Measurements from ENCODE around the gene OR4X2. TPM values are rescaled to one million over a fixed set of nuclear protein-coding genes. Genes with fewer than 3 reads are reported as not detected.
"Not testable (repeated sequence)": the region's sequence is repeated elsewhere in the genome, so short reads cannot be mapped to it uniquely, and the experiment has no call there.

OR4X2 gene
- total RNA-seq (not detected), polyA plus RNA-seq (not detected), total RNA-seq (0 reads per million in 6 experiments)

DNA sequence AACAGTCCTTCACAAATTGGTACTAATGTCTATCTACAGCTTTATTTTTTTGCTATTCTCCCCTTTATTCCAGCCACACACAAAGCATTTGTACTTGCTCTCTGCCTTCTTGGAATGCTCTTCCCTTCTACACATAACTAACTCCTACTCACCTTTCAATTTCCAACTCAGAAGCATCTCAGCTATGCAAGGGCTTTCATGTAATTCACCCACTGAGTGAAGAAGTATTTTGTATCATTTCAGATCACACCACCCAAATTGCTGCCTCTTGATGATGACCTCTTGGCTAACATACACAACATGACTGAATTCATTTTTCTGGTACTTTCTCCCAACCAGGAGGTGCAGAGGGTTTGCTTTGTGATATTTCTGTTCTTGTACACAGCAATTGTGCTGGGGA lies at the start of gene OR4X2:
Gene OR4X2, plus strand, starts transcription at position 301 of the 400 bp plus-strand sequence. Its CDS starts 0 bp downstream, at position 301.
- DNase-seq = no peak
- H3K4me1 Mint-ChIP-seq = no peaks in the 10 kb centered on the region
- no peak within 1 kb of the TSS for H3K27ac Mint-ChIP-seq
- H3K9me3 Mint-ChIP-seq = peaks cover 0 to 14% (median 7%) of the 10 kb centered on the region in 9 donors
- ATAC-seq = no peak
- peaks cover 0 to 4% (median 0%) of the 10 kb centered on the region in 3 donors for H3K36me3 Mint-ChIP-seq
- POLR2A ChIA-PET = no interaction called here
- no peak within 1 kb of the TSS for H3K4me3 Mint-ChIP-seq
- peaks cover 18 to 45% (median 27%) of the 10 kb centered on the region in 5 donors for H3K27me3 Mint-ChIP-seq

GRCh38 chr11:48207881-48208280 lies 37.0 kb upstream of the OR4X2 start:
- H3K36me3 Mint-ChIP-seq = no peaks in the 10 kb centered on the region
- H3K4me1 Mint-ChIP-seq = no peaks in the 10 kb centered on the region
- H3K27ac Mint-ChIP-seq = no peak overlapping the region
- peaks cover 3 to 16% (median 11%) of the 10 kb centered on the region in 5 donors for H3K27me3 Mint-ChIP-seq
- ATAC-seq = no peak
- no peak overlapping the region for H3K4me3 Mint-ChIP-seq
- POLR2A ChIA-PET = interaction anchor here (0.6 kb wide), 1 partner anchor 321 kb away, joined by 3 read pairs; no protein-coding TSS in a partner anchor
- DNase-seq = no peak
- peaks cover 0 to 2% (median 0%) of the 10 kb centered on the region in 9 donors for H3K9me3 Mint-ChIP-seq

DNA sequence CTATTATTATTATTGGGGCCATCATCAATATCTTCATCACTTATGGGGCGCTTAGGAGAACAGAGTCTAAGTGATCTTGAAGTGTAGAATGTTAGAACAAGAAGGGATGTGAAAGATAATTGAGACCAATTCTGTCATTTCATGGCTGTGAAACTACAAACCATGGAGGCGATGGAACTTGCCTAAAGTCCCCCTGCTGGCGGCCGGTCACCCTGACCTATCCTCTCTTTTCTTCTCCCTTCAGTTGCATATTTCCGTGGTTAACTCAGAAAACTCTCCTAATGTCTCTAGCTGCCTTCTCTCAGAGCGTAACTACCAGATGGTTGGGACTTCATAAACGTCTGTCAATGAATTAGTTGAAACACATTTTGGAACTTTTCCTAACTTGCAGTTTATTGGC lies 34.9 kb upstream of the OR4X2 start:
- H3K27ac Mint-ChIP-seq = no peak overlapping the region
- DNase-seq (no peak), ATAC-seq (no peak)
- no peak overlapping the region for H3K4me3 Mint-ChIP-seq
- POLR2A ChIA-PET = no interaction called here
- H3K9me3 Mint-ChIP-seq = peaks cover 0 to 2% (median 0%) of the 10 kb centered on the region in 9 donors
- H3K36me3 Mint-ChIP-seq = no peaks in the 10 kb centered on the region
- no peaks in the 10 kb centered on the region for H3K4me1 Mint-ChIP-seq
- H3K27me3 Mint-ChIP-seq = peaks cover 5 to 22% (median 16%) of the 10 kb centered on the region in 5 donors

- no peak for ATAC-seq
Observed at GRCh38 chr11:48216510-48216909, 28.4 kb upstream of the OR4X2 start, which contains the start of gene OR4B1. TSS of gene OR4B1 (plus strand) at chr11:48216810. CDS start at chr11:48216810, 0 bp downstream.

GRCh38 chr11:48228761-48229160 lies 16.1 kb upstream of the OR4X2 start:
- no peak overlapping the region for H3K4me3 Mint-ChIP-seq
- no peak for DNase-seq
- ATAC-seq = no peak
- POLR2A ChIA-PET = no interaction called here
- H3K4me1 Mint-ChIP-seq = no peaks in the 10 kb centered on the region
- no peaks in the 10 kb centered on the region for H3K36me3 Mint-ChIP-seq
- H3K27ac Mint-ChIP-seq = no peak overlapping the region
- peaks cover 1 to 19% (median 6%) of the 10 kb centered on the region in 5 donors for H3K27me3 Mint-ChIP-seq
- peaks cover 0 to 11% (median 3%) of the 10 kb centered on the region in 9 donors for H3K9me3 Mint-ChIP-seq

More at GRCh38 chr11:48216510-48216909, 28.4 kb upstream of the OR4X2 start, which contains the start of gene OR4B1:
- no peak for DNase-seq
- POLR2A ChIA-PET = no interaction called here
- Mint-ChIP-seq H3K9me3 (no peaks in the 10 kb centered on the region), H3K4me1 (no peaks in the 10 kb centered on the region), H3K27ac (no peak within 1 kb of the TSS), H3K4me3 (no peak within 1 kb of the TSS), H3K36me3 (no peaks in the 10 kb centered on the region), H3K27me3 (peaks cover 0 to 17% (median 4%) of the 10 kb centered on the region in 5 donors)

DNA sequence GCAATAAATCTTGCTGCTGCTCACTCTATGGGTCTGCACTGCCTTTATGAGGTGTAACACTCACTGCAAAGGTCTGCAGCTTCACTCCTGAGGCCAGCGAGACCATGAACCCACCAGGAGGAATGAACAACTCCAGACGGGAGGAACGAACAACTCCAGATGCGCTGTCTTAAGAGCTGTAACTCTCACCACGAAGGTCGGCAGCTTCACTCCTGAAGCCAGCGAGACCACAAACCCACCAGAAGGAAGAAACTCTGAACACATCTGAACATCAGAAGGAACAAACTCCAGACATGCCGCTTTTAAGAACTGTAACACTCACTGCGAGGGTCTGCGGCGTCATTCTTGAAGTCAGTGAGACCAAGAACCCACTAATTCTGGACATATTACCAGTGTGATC lies 14.8 kb upstream of the OR4X2 start:
- H3K4me3 Mint-ChIP-seq, POLR2A ChIA-PET: not testable (repeated sequence)

DNA sequence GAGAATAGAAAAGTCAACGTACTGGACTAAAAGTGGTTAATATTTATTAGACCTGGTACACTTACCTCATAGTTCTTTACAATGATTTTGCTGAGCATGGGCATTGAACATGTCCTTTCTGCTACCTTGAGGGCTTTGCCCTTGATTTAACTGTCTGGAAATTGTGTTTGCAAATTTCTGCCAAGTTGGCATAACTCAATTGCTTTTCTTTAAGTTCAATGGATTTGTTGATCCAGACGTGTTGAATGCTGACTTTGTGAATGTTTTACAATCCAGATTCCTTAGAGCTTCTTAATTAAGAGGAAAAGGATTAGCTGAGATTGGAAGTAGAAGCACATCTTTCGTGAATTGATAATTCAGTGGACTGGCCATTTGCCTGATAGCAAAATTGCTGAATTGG lies 7.2 kb upstream of the OR4X2 start:
- DNase-seq (no peak), ATAC-seq (no peak)
- peaks cover 0 to 19% (median 4%) of the 10 kb centered on the region in 9 donors for H3K9me3 Mint-ChIP-seq
- no peak overlapping the region for H3K4me3 Mint-ChIP-seq
- peaks cover 12 to 51% (median 24%) of the 10 kb centered on the region in 5 donors for H3K27me3 Mint-ChIP-seq
- H3K36me3 Mint-ChIP-seq = peaks cover 0 to 11% (median 4%) of the 10 kb centered on the region in 3 donors
- POLR2A ChIA-PET = no interaction called here
- no peaks in the 10 kb centered on the region for H3K4me1 Mint-ChIP-seq
- H3K27ac Mint-ChIP-seq = no peak overlapping the region

More for the DNA sequence above, 14.8 kb upstream of the OR4X2 start:
- not testable (repeated sequence) for H3K36me3 Mint-ChIP-seq, ATAC-seq, H3K4me1 Mint-ChIP-seq, DNase-seq, H3K27ac Mint-ChIP-seq
- H3K27me3 Mint-ChIP-seq = peaks cover 3 to 21% (median 7%) of the 10 kb centered on the region in 5 donors
- H3K9me3 Mint-ChIP-seq = peaks cover 0 to 20% (median 3%) of the 10 kb centered on the region in 9 donors

DNA sequence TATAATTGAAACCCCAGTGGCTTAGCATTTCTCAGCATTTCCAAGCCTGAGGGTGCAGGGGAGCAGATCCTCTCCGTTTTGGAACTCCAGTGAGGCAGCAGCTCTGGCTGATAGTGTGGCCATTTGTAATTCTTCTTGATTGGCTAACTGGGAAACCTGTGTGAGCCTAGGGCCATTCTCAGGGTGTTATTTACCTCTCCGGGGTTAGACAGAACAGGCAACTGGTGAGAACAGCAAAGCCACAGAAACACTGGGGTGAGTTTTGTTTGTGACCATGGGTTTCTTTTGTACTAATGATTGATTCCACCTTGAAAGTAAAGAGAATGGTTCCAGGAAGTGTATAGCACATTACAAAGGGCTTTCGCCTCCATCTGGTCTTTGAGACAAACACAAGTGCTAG lies 2.4 kb upstream of the OR4X2 start:
- Mint-ChIP-seq H3K4me3 (no peak overlapping the region), H3K9me3 (peaks cover 0 to 5% (median 0%) of the 10 kb centered on the region in 9 donors), H3K27me3 (peaks cover 17 to 54% (median 29%) of the 10 kb centered on the region in 5 donors), H3K27ac (no peak overlapping the region), H3K36me3 (peaks cover 0 to 4% (median under 1%) of the 10 kb centered on the region in 3 donors), H3K4me1 (no peaks in the 10 kb centered on the region)
- DNase-seq = no peak
- POLR2A ChIA-PET = no interaction called here
- no peak for ATAC-seq

- H3K27ac Mint-ChIP-seq = no peak overlapping the region
Observed at GRCh38 chr11:48248902-48249301, 4.0 kb downstream of the OR4X2 start.

GRCh38 chr11:48261600-48261999 lies 16.7 kb downstream of the OR4X2 start:
- Mint-ChIP-seq H3K4me3 (no peak overlapping the region), H3K36me3 (no peaks in the 10 kb centered on the region), H3K27me3 (peaks cover 3 to 17% (median 8%) of the 10 kb centered on the region in 5 donors), H3K27ac (no peak overlapping the region), H3K9me3 (peaks cover 0 to 18% (median 0%) of the 10 kb centered on the region in 9 donors), H3K4me1 (peaks cover 0 to 2% (median 0%) of the 10 kb centered on the region in 4 donors)
- POLR2A ChIA-PET = no interaction called here
- ATAC-seq (no peak), DNase-seq (no peak)

More at GRCh38 chr11:48248902-48249301, 4.0 kb downstream of the OR4X2 start:
- peaks cover 4 to 20% (median 17%) of the 10 kb centered on the region in 5 donors for H3K27me3 Mint-ChIP-seq
- H3K4me3 Mint-ChIP-seq = no peak overlapping the region
- no peaks in the 10 kb centered on the region for H3K4me1 Mint-ChIP-seq
- H3K9me3 Mint-ChIP-seq = peaks cover 0 to 19% (median 8%) of the 10 kb centered on the region in 9 donors
- no peaks in the 10 kb centered on the region for H3K36me3 Mint-ChIP-seq
- ATAC-seq (no peak), DNase-seq (no peak)
- POLR2A ChIA-PET = no interaction called here

- POLR2A ChIA-PET = no interaction called here
- Mint-ChIP-seq H3K4me1 (peaks cover 0 to 2% (median 0%) of the 10 kb centered on the region in 4 donors), H3K27ac (peak within 1 kb of the TSS in 3 of 10 donors; percentile 51 to 74 (median 72)), H3K4me3 (no peak within 1 kb of the TSS), H3K27me3 (peaks cover 0 to 4% (median 0%) of the 10 kb centered on the region in 5 donors), H3K9me3 (peaks cover 0 to 18% (median 0%) of the 10 kb centered on the region in 9 donors), H3K36me3 (no peaks in the 10 kb centered on the region)
- no peak for ATAC-seq
- DNase-seq = no peak
Observed at GRCh38 chr11:48263423-48263911, 18.6 kb downstream of the OR4X2 start, which contains the start of gene OR4X1. TSS of gene OR4X1 (plus strand) at chr11:48263861. CDS start at chr11:48263861, 0 bp downstream.

DNA sequence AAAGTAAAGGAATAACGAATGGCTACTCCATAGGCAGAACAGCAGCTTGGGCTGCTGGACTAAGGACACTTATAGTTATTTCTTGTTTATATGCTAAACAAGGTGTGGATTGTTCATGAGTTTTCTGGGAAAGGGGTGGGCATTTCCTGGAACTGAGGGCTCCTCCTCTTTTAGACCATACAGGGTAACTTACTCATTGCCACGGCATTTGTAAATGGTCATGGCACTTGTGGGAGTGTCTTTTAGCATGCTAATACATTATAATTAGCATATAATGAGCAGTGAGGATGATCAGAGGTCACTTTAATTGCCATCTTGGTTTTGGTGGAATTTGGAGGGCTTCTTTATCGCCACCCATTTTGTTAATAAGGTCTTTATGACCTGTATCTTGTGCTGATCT lies 25.7 kb downstream of the OR4X2 start:
- ATAC-seq = no peak
- DNase-seq = no peak
- POLR2A ChIA-PET = no interaction called here
- Mint-ChIP-seq H3K4me1 (no peaks in the 10 kb centered on the region), H3K36me3 (no peaks in the 10 kb centered on the region), H3K27me3 (peaks cover 0 to 18% (median 4%) of the 10 kb centered on the region in 5 donors), H3K4me3 (no peak overlapping the region), H3K9me3 (no peaks in the 10 kb centered on the region), H3K27ac (peak overlapping the region in 1 of 10 donors; percentile 24)

DNA sequence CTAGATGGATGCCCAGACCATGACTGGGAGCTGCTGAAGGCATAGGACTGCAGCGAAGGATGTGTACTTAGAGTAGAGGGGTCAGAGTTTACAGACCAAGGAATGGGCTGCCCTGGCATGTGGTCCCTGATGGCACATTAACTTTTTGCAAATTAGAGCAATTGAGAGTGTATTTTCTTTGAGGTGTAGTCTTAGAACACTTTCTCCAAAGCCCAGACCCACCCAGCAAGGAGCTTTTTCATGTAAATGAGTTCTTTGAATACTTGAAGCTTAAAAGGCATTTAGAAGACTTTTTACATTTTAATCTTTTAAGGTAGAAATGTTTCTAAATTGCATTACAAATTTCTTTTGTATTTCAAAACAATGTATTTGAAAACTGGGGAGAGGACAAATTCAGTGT lies 27.7 kb downstream of the OR4X2 start:
- Mint-ChIP-seq H3K27me3 (peaks cover 0 to 18% (median 4%) of the 10 kb centered on the region in 5 donors), H3K4me3 (no peak overlapping the region), H3K9me3 (no peaks in the 10 kb centered on the region), H3K4me1 (no peaks in the 10 kb centered on the region), H3K27ac (peak overlapping the region in 1 of 10 donors; percentile 51), H3K36me3 (no peaks in the 10 kb centered on the region)
- POLR2A ChIA-PET = no interaction called here
- ATAC-seq (no peak), DNase-seq (no peak)
